ENCODE results near the gene TMEM18.

DNA sequence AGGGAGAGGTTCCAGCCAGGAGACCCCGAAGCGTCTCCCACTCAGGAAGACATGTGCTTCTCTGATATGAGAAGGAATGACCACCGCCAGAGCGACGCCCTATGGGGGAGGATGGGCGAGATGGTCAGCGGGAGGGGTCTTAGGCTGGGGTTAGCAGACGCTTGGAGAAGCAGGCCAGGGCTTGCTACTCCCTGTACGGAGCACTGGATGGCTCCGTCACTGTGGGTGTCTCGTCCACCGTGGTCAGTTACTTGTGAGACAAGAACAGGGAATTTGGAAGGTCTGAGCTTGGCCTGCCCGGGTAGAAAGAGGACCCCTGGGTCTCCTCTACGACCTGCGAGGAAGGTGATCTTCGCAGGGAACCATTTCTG, 39.8 kb downstream of the TMEM18 start:
- TF ChIP-seq, protein P1, sequence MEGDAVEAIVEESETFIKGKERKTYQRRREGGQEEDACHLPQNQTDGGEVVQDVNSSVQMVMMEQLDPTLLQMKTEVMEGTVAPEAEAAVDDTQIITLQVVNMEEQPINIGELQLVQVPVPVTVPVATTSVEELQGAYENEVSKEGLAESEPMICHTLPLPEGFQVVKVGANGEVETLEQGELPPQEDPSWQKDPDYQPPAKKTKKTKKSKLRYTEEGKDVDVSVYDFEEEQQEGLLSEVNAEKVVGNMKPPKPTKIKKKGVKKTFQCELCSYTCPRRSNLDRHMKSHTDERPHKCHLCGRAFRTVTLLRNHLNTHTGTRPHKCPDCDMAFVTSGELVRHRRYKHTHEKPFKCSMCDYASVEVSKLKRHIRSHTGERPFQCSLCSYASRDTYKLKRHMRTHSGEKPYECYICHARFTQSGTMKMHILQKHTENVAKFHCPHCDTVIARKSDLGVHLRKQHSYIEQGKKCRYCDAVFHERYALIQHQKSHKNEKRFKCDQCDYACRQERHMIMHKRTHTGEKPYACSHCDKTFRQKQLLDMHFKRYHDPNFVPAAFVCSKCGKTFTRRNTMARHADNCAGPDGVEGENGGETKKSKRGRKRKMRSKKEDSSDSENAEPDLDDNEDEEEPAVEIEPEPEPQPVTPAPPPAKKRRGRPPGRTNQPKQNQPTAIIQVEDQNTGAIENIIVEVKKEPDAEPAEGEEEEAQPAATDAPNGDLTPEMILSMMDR (IDR thresholded peaks at IDR 0.05): no peak
- TF ChIP-seq POLR2AphosphoS5 (IDR thresholded peaks at IDR 0.05): no peak
